Stimulated activated CD8-positive, alpha-beta memory T cell treated with anti-CD3 and anti-CD28 coated beads, Interleukin-12 subunit alpha, Interleukin-12 subunit beta, amount 100 ng/mL, for 24 hours (primary cell): Measurements from ENCODE around the gene C3orf22.
"Not testable (repeated sequence)": the region's sequence is repeated elsewhere in the genome, so short reads cannot be mapped to it uniquely, and the experiment has no call there.

Source experiments
- DNase-seq: peaks from one replicate; pipeline ENCODE4 v3.0.0-alpha.2; 2020; ENCODE audit errors: extremely low read depth

The C3orf22 gene

DNA sequence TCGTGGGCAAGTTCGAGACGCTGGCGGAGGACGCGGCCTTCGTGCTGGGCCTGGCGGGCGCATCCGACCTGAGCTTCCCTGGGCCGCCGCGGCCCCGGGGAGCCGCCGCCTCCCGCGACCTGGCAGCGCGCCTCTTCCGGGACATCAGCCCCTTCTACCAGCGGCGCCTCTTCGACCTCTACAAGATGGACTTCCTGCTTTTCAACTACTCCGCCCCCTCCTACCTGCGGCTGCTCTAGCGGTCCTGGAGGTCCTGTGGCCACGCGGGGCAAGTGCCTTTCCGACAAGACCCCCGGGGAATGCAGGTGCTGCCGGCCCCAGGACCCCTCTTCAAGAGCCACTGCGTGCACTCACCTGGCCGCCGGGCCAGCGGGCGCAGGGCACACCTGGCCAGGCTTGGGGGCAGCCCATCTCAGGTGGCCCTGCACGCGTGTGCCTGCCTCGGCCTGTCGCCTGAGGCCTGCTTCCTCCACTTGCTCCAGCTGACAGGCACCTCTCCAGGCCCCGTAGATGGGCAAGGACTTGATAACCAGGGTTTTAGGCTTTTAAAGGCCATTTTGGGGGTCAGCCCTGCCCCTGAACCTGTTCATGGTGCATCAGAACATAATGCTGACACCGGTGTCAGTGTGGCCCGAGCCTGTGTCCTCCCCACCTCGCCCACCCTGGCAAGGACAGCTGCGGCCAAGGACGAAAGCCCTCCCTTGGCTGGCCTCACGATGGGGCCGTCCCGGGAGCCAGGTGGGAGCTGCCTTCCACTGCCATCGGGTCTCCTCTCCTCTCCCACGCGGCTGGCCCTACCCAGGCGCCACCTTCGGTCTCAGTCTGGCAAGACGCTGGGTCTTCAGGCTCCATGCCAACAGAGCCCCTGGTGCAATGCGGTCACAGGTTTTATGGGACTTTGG is 16.1 kb downstream of the C3orf22 start:
- DNase-seq = no peak

GRCh38 chr3:126541628-126542339 is 16.9 kb downstream of the C3orf22 start:
- DNase-seq = no peak

DNA sequence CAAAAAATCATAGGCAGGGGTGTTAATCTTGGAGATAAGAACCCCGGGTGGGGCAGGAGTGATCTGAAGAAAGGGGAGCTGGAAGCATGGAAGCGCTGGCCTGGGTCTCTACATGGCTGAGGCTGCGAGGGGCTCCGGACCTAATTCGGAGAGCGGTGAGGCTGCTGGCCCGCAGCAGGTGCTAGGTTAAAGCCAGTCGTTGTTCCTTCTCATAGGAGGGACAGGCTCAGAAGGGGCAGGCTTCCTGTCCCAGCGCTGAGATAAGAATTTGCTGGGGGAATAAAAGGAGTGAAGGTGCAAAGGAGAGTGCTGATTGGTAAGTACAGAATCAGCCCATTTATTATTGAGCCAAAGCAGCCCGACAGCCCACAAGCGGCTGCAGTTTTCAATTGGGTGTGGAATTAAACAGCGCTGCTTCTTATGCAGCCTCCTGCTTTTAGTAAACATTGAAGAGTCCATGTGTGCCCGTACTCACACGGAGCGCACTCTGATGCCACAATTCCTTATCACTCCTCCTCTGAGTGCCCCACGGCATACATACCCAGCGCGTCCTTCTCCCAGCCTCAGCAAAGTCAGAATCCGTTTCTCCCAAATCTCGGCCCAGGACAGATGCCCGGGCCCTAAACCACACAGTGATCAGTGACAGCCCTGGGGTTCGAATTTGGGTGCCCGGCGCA is 17.6 kb downstream of the C3orf22 start:
- no peak for DNase-seq

DNA sequence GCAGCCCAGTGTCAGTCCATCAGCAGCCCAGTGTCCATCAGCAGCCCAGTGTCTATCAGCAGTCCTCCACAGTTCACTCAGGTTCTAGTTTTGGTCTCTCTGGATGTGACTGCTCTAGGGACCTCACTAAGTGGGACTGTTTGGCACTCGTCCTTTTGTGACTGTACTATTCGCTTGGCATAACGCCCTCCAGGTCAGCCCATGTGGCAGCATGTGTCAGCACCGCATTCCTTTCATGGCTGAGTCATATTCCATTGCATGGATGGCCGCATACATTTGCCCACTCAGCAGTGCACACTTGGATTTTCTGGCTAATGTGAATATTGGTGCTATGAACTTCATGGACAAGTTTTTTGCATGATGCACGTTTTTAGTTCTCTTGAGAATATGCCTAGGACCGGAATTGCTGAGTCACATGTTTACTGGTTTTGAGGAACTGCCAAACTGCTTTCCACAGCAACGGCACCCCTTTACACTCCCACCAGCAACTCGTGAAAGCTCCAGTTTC is 18.3 kb downstream of the C3orf22 start:
- DNase-seq = no peak

DNA sequence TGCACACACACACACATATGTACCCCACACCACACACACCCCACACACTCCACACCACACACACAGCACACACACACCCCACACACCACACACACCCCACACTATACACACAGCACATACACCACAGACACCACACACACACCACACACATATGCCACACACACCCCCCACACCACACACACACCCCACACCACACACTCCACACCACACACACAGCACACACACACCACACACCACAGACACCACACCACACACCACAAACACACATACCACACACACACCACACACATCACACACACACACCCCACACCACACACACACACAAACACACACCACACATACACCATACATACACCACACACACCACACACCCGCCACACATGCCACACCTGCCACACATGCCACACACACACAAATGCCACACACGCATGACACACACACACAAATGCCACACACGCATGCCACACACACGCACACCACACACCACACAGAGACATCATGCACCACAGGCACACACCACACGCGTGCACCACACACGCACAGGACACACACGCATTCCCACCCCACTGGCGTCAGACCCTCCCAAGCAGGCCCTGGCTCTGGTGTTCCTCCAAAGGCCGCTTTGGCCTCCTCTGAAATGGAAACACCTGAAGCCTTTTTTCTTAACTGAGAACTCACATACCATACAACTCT is 19.0 kb downstream of the C3orf22 start:
- no peak for DNase-seq

GRCh38 chr3:126538966-126539365 is 19.8 kb downstream of the C3orf22 start:
- DNase-seq = no peak

DNA sequence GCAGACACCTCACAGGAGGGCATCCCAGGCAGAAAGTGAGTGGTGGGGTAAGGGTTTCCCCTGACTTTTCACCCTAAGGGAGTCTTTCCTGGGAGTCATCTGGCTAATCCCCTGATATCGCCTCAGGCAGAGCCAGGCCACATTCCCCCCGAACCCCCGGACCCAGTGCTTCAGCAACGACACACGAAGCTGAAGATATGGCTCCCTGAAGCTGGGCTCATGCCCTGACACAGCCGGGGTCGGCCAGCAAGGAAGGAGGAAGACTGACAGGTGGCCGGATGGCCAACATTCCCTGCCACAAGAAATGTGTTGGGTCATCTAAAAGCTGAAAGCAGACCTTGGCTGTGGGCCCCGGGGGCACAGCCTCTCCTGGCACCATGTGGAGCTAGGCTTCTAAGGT is 20.4 kb downstream of the C3orf22 start:
- DNase-seq = no peak

- no peak for DNase-seq
Measured at GRCh38 chr3:126537730-126538281, 20.9 kb downstream of the C3orf22 start.

DNA sequence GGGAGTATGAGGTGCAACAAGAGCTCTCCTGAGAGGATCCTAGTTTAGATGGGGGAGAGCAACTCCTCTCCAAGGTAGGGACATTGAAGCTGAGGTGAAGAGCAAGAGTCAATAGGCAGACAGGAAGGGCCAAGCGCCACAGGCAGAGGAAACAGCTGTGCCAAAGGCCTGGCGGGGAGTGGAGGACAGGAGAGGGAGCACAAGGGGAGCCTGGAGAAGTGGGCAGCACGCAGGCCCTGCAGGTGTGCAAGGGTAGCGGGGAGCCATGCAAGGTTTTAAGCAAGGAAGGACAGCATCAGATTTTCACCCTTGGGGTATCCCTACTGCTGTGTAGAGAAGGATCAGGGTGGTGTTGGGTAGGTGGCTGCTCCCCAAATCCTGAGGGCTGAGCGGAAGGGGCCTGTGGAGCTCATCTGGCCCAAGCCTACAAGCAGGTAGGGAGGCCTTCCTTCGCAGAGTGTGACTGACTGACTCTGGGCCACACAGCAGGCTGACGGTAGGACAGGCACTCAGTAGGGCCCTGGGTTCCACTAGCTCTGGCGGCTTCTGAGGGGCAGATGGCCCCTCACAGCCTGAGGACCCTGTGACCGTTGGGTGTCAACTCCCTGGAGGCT is 21.5 kb downstream of the C3orf22 start:
- no peak for DNase-seq

DNA sequence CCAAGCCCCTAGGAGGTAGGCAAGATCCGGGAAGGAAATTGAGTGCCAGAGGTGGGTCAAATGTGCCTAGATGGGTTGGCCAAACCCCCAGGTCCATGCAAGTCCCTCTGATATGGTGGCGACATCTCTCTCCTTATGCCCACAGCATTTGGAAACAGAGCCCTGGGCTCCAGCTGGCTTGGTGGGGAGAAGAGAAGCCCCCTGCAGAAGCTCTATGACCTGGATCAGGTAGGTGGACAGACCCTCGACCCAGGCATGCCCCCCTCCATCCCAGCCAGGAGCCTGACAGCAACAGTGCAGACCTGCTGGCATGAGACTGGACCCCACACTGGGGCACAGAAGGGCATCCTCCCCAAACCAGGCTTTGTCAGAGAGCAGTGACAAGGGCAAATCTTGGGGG is 22.6 kb downstream of the C3orf22 start:
- DNase-seq = no peak

DNA sequence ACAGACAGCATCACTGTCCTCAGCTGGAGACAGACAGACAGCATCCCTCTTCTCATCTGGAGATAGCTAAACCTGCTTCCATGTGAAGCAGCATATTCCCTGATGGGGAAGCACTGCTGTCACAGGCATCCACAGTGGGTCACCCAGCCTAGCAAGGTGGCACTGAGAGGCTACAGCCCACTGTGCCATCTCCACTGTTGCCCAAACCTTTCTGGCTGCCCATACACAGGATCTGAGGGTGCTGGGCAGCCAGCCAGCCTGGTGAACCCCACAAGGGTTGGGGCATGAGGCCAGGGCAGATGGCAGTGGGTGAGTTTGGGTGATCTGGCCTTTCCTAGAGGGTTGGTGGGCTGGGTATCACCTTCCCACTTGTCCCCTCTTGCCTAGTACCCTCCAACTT is 23.1 kb downstream of the C3orf22 start:
- no peak for DNase-seq

- not testable (repeated sequence) for DNase-seq
Measured at GRCh38 chr3:126534716-126535115, 24.0 kb downstream of the C3orf22 start.

DNA sequence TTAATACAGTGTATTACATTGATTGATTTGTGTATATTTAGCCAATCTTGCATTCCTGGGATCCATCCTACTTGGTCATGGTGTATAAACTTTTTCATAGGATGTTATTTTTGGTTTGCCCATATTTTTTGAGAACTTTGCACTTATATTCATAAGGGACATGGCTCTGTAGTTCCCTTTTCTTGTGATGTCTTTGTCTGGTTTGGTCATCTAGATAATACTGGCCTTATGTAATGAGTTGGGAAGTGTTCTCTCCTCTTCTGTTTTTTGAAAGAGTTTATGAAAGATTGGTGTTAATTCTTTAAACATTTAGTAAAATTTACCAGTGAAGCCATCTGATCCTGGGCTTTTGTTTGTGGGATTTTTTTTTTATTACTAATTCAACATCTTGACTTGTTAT is 25.2 kb downstream of the C3orf22 start:
- DNase-seq = no peak

- DNase-seq = no peak
Measured at GRCh38 chr3:126531051-126531330, 27.7 kb downstream of the C3orf22 start.

- DNase-seq = no peak
Measured at GRCh38 chr3:126530171-126531050, 28.3 kb downstream of the C3orf22 start.

- DNase-seq = no peak
Measured at GRCh38 chr3:126529585-126530170, 29.1 kb downstream of the C3orf22 start.

DNA sequence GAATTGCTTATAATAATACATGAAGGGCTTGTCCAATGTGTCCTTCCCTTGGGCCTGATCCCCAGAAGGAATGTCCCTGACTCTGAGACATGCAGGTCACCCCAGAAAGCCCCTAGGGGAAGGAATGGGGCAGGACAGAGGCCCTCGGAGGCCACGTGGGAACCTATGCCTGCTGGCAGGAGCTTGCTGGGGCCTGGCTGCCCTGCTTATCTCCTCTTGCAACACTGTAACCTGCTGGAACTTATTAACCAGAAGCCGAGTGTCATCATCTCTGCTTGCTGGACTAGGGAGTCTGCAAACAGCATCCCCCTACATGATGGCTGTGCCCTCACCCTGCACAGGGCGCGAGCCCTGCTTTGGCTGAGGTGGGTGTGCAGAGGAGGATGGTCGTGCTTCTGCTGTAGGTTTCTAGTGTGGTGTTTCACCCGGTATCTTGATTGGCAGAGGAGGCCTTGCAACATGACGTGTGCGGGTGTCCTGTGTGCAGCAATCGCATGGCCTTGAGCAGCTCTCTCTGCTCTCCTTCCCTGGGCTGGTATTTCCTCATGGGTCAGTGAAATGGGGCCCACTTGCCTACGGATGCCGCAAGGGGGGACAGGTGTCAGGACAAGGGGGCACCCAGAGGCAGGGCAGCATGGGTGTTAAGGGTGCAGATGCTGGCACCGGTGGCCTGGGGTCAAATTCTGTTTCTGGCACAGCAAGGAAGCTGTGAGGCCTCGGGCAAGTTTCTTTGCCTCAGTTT is 29.8 kb downstream of the C3orf22 start:
- DNase-seq = no peak

GRCh38 chr3:126528419-126528799 is 30.3 kb downstream of the C3orf22 start:
- DNase-seq = no peak
